NCI-H2107 (cell line): ENCODE data around the gene ARHGAP26.

Source experiments
- DNase-seq: peaks from one replicate; lab custom pipeline; 2025; lab: John Stamatoyannopoulos, UW

ARHGAP26 gene

GRCh38 chr5:143041461-143041860, 271.3 kb downstream of the ARHGAP26 start:
- DNase-seq: no peak

- DNase-seq: peak; percentile 21
Observed at GRCh38 chr5:143041972-143042770, 272.0 kb downstream of the ARHGAP26 start.

GRCh38 chr5:143044265-143044664, 274.1 kb downstream of the ARHGAP26 start:
- no peak for DNase-seq

- no peak for DNase-seq
Observed at GRCh38 chr5:143045062-143045461, 274.9 kb downstream of the ARHGAP26 start.

- DNase-seq: no peak
Observed at GRCh38 chr5:143046314-143046713, 276.1 kb downstream of the ARHGAP26 start.

GRCh38 chr5:143047091-143047490, 276.9 kb downstream of the ARHGAP26 start:
- no peak for DNase-seq

- DNase-seq: no peak
Observed at GRCh38 chr5:143050183-143050582, 280.0 kb downstream of the ARHGAP26 start.

- peak; percentile 46 for DNase-seq
Observed at GRCh38 chr5:143051244-143052058, 281.3 kb downstream of the ARHGAP26 start.

GRCh38 chr5:143052967-143053682, 282.9 kb downstream of the ARHGAP26 start:
- DNase-seq: no peak

GRCh38 chr5:143053780-143054179, 283.6 kb downstream of the ARHGAP26 start:
- no peak for DNase-seq

- DNase-seq: no peak
Observed at GRCh38 chr5:143054480-143054941, 284.3 kb downstream of the ARHGAP26 start.

- no peak for DNase-seq
Observed at GRCh38 chr5:143055596-143056338, 285.6 kb downstream of the ARHGAP26 start.

GRCh38 chr5:143056339-143056704, 286.1 kb downstream of the ARHGAP26 start:
- DNase-seq: no peak

GRCh38 chr5:143056792-143057579, 286.8 kb downstream of the ARHGAP26 start:
- no peak for DNase-seq

GRCh38 chr5:143057580-143057999, 287.4 kb downstream of the ARHGAP26 start:
- DNase-seq: no peak

GRCh38 chr5:143059355-143059754, 289.2 kb downstream of the ARHGAP26 start:
- no peak for DNase-seq

- no peak for DNase-seq
Observed at GRCh38 chr5:143059976-143060765, 290.0 kb downstream of the ARHGAP26 start.

- DNase-seq: no peak
Observed at GRCh38 chr5:143061161-143061945, 291.2 kb downstream of the ARHGAP26 start.

- DNase-seq: no peak
Observed at GRCh38 chr5:143062379-143062778, 292.2 kb downstream of the ARHGAP26 start.
